Activated CD4-positive, alpha-beta T cell treated with anti-CD3 and anti-CD28 coated beads, Interleukin-2, amount 10 ng/mL, durations not matched to agents 24 days and 14 days (primary cell): ENCODE measurements around the gene CCT6A. TPM values are rescaled to one million over a fixed set of nuclear protein-coding genes. Genes with fewer than 3 reads are reported as not detected.
"Not testable (repeated sequence)": the region's sequence is repeated elsewhere in the genome, so short reads cannot be mapped to it uniquely, and the experiment has no call there.

Experiments
- DNase-seq: peaks from one replicate; pipeline ENCODE4 v3.0.0; 2022
- H3K27ac Mint-ChIP-seq: one replicate; pipeline ENCODE4 v1.8.0; 2022; ENCODE audit warnings: mild to moderate bottlenecking, mixed read lengths
- H3K27me3 Mint-ChIP-seq: one replicate; pipeline ENCODE4 v1.8.0; 2022; ENCODE audit warnings: mixed read lengths
- H3K36me3 Mint-ChIP-seq: one replicate; pipeline ENCODE4 v1.8.0; 2022; ENCODE audit warnings: low read depth, mild to moderate bottlenecking, mixed read lengths
- H3K4me1 Mint-ChIP-seq: one replicate; pipeline ENCODE4 v1.8.0; 2021; ENCODE audit warnings: mixed read lengths
- H3K4me3 Mint-ChIP-seq: one replicate; pipeline ENCODE4 v1.8.0; 2022; ENCODE audit warnings: mild to moderate bottlenecking, moderate library complexity, mixed read lengths
- H3K9me3 Mint-ChIP-seq: one replicate; pipeline ENCODE4 v1.8.0; 2021; ENCODE audit warnings: mixed read lengths
- intact Hi-C: fragments of 100-400 bp; cut with micrococcal nuclease; formaldehyde crosslinking; loops from one replicate; pipeline ENCODE4 v1.15.1; 2023
- total RNA-seq: library from RNA; stranded (reverse); gene quantifications from 2 replicates; pipeline ENCODE4 v1.2.3, GENCODE V29; 2022

The CCT6A gene
- total RNA-seq, 1 donor from 2014 or later: 339 TPM

- H3K27me3 Mint-ChIP-seq: no peaks in the 10 kb centered on the region
- intact Hi-C loops: no loop called here
- no peak overlapping the region for H3K4me3 Mint-ChIP-seq
- peaks cover 37% of the 10 kb centered on the region for H3K36me3 Mint-ChIP-seq
- no peak for DNase-seq
- H3K4me1 Mint-ChIP-seq: peaks cover 4% of the 10 kb centered on the region
- no peak overlapping the region for H3K27ac Mint-ChIP-seq
- H3K9me3 Mint-ChIP-seq: no peaks in the 10 kb centered on the region
Measured at GRCh38 chr7:56097700-56098099, 46.1 kb downstream of the CCT6A start.

- H3K4me1 Mint-ChIP-seq, intact Hi-C loops, H3K27ac Mint-ChIP-seq, H3K4me3 Mint-ChIP-seq, H3K27me3 Mint-ChIP-seq, DNase-seq, H3K9me3 Mint-ChIP-seq: not testable (repeated sequence)
- peaks cover 40% of the 10 kb centered on the region for H3K36me3 Mint-ChIP-seq
Measured at GRCh38 chr7:56098187-56099008, 46.8 kb downstream of the CCT6A start.

GRCh38 chr7:56099653-56100052 is 48.1 kb downstream of the CCT6A start:
- peaks cover 7% of the 10 kb centered on the region for H3K4me1 Mint-ChIP-seq
- H3K9me3 Mint-ChIP-seq: no peaks in the 10 kb centered on the region
- no peaks in the 10 kb centered on the region for H3K27me3 Mint-ChIP-seq
- H3K36me3 Mint-ChIP-seq: peaks cover 46% of the 10 kb centered on the region
- H3K27ac Mint-ChIP-seq: no peak overlapping the region
- no peak overlapping the region for H3K4me3 Mint-ChIP-seq
- intact Hi-C loops: no loop called here
- no peak for DNase-seq

- H3K4me3 Mint-ChIP-seq, DNase-seq, H3K27me3 Mint-ChIP-seq, intact Hi-C loops, H3K27ac Mint-ChIP-seq: not testable (repeated sequence)
- peaks cover 62% of the 10 kb centered on the region for H3K36me3 Mint-ChIP-seq
- H3K4me1 Mint-ChIP-seq: peaks cover 20% of the 10 kb centered on the region
- H3K9me3 Mint-ChIP-seq: peaks cover 11% of the 10 kb centered on the region
Measured at GRCh38 chr7:56104138-56104537, 52.6 kb downstream of the CCT6A start.

- H3K27ac Mint-ChIP-seq: peak overlapping the region; percentile 98
- DNase-seq: peak; percentile 74
- H3K4me1 Mint-ChIP-seq: peaks cover 22% of the 10 kb centered on the region
- no peaks in the 10 kb centered on the region for H3K27me3 Mint-ChIP-seq
- intact Hi-C loops: loop anchor here (5.0 kb wide), 2 partner anchors 153 to 533 kb away; partner anchors contain the start of genes MRPS17 and VOPP1
- H3K36me3 Mint-ChIP-seq: peaks cover 54% of the 10 kb centered on the region
- H3K4me3 Mint-ChIP-seq: peak overlapping the region; percentile 95
- peaks cover 11% of the 10 kb centered on the region for H3K9me3 Mint-ChIP-seq
Measured at GRCh38 chr7:56105508-56105907, 53.9 kb downstream of the CCT6A start.

- Mint-ChIP-seq H3K4me1 (peaks cover 23% of the 10 kb centered on the region), H3K27me3 (no peaks in the 10 kb centered on the region), H3K27ac (peak within 1 kb of the TSS; percentile 98), H3K9me3 (peaks cover 11% of the 10 kb centered on the region), H3K36me3 (peaks cover 45% of the 10 kb centered on the region), H3K4me3 (peak within 1 kb of the TSS; percentile 95)
- intact Hi-C loops: loop anchor here (1.0 to 5.0 kb wide), 7 partner anchors 42 to 1347 kb away; partner anchors contain the start of genes CCT6A, MRPS17, PSPH and SEC61G
- DNase-seq: peak; percentile 98
Measured at GRCh38 chr7:56106108-56107073, 54.8 kb downstream of the CCT6A start, which contains the start of gene CHCHD2. Gene CHCHD2 (minus strand): TSS chr7:56106476. CDS start chr7:56106413, 63 bp downstream.

GRCh38 chr7:56107954-56108258 is 56.3 kb downstream of the CCT6A start:
- no peaks in the 10 kb centered on the region for H3K27me3 Mint-ChIP-seq
- H3K27ac Mint-ChIP-seq: peak overlapping the region; percentile 98
- H3K36me3 Mint-ChIP-seq: peaks cover 33% of the 10 kb centered on the region
- H3K4me1 Mint-ChIP-seq: peaks cover 23% of the 10 kb centered on the region
- intact Hi-C loops: loop anchor here (2.0 to 5.0 kb wide), 3 partner anchors 97 to 536 kb away; partner anchors contain the start of genes MRPS17 and VOPP1
- DNase-seq: no peak
- H3K4me3 Mint-ChIP-seq: peak overlapping the region; percentile 95
- peaks cover 11% of the 10 kb centered on the region for H3K9me3 Mint-ChIP-seq

- H3K9me3 Mint-ChIP-seq: peaks cover 11% of the 10 kb centered on the region
- DNase-seq: no peak
- H3K4me1 Mint-ChIP-seq: peaks cover 14% of the 10 kb centered on the region
- H3K36me3 Mint-ChIP-seq: peaks cover 20% of the 10 kb centered on the region
- intact Hi-C loops: no loop called here
- peaks cover 8% of the 10 kb centered on the region for H3K27me3 Mint-ChIP-seq
- no peak overlapping the region for H3K27ac Mint-ChIP-seq
- no peak overlapping the region for H3K4me3 Mint-ChIP-seq
Measured at GRCh38 chr7:56110611-56111010, 59.0 kb downstream of the CCT6A start.

GRCh38 chr7:56112244-56112643 is 60.7 kb downstream of the CCT6A start:
- H3K4me3 Mint-ChIP-seq, intact Hi-C loops, H3K4me1 Mint-ChIP-seq, H3K27ac Mint-ChIP-seq, H3K36me3 Mint-ChIP-seq, DNase-seq, H3K9me3 Mint-ChIP-seq: not testable (repeated sequence)
- peaks cover 14% of the 10 kb centered on the region for H3K27me3 Mint-ChIP-seq

Other genes starting within 250 kb of the CCT6A start
- not detected in 2 replicates for gene SEPTIN14, start 189.0 kb upstream of the CCT6A start, total RNA-seq
- gene ZNF713, start 164.3 kb upstream of the CCT6A start, total RNA-seq: 0.85 and 1.5 TPM in 2 replicates
- gene MRPS17, start 99.9 kb upstream of the CCT6A start, total RNA-seq: 36.4 and 37.6 TPM in 2 replicates
- gene NIPSNAP2, start 87.2 kb upstream of the CCT6A start, total RNA-seq: 52.0 and 53.1 TPM in 2 replicates
- gene PSPH, start 321 bp upstream of the CCT6A start, total RNA-seq: 23.8 and 25.8 TPM in 2 replicates
- 154 and 161 TPM in 2 replicates for gene SUMF2, start 12.5 kb downstream of the CCT6A start, total RNA-seq
- 2.8 and 5.0 TPM in 2 replicates for gene PHKG1, start 41.2 kb downstream of the CCT6A start, total RNA-seq
- 627 and 634 TPM in 2 replicates for gene CHCHD2, start 54.7 kb downstream of the CCT6A start, total RNA-seq
- not detected in 2 replicates for gene NUPR2, start 64.7 kb downstream of the CCT6A start, total RNA-seq